ENCODE data around the gene MIPOL1.

The MIPOL1 gene

GRCh38 chr14:37589715-37590427 is 392.1 kb downstream of the MIPOL1 start:
- peak; percentile 77 for DNase-seq

GRCh38 chr14:37590428-37591139 is 392.8 kb downstream of the MIPOL1 start:
- DNase-seq, result peak; percentile 77

- DNase-seq, result peak; percentile 94
Measured at GRCh38 chr14:37591311-37591940, 393.7 kb downstream of the MIPOL1 start.

DNA sequence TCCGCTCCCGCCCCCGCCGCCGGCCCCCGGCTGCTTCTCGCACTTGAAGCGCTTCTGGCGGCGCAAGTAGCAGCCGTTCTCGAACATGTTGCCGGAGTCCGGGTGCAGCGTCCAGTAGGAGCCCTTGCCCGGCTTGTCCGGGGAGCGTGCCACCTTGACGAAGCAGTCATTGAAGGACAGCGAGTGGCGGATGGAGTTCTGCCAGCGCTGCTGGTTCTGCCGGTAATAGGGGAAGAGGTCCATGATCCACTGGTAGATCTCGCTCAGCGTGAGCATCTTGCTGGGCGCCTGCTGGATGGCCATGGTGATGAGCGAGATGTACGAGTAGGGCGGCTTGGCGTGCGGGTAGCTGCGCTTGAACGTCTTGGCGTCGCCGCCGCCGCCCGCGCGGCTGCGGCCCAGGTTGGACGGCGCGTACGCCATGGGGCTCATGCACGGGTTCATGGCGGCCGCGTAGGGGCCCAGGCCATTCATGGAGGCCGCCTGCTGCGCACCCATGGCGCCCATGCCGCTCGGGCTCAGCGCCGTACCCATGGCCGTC is 394.3 kb downstream of the MIPOL1 start:
- peak; percentile 88 for DNase-seq

- DNase-seq, result peak; percentile 92
Measured at GRCh38 chr14:37592482-37593408, 395.0 kb downstream of the MIPOL1 start.

DNA sequence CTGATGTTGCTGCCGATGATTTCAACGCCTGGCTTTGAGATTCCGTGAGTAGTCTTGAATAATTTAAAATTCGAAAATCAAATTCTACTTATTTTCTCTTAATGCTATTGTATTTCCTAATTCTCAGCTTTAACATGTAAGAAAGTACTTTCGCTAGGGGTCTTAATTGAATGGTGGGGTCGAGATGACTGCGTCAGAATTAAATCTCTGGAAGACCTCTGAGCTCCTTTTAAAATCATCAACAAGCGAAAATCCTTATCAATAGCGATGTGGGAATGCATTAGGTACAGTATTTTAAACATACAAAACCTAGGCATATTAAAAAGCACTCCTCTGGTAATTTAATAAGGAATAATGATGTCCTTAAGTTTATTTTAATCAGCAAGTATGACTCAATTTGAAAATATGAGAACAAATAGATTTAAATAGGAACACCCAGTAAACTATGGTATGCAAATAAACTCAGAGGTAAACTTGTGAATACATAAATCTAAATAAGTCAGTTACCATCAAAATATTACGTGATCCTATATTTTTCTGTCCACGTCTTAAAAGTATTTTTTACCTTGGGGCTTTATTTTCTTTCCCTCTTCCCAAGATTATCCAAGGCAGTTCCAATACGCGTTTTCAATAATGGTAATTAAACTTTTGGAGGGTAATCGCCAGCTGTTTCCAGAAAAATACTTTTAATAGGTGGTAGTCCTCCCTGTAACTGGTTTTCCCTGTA is 395.9 kb downstream of the MIPOL1 start:
- DNase-seq, result peak; percentile 56

GRCh38 chr14:37594238-37594970 is 396.7 kb downstream of the MIPOL1 start:
- DNase-seq, result peak; percentile 97

DNA sequence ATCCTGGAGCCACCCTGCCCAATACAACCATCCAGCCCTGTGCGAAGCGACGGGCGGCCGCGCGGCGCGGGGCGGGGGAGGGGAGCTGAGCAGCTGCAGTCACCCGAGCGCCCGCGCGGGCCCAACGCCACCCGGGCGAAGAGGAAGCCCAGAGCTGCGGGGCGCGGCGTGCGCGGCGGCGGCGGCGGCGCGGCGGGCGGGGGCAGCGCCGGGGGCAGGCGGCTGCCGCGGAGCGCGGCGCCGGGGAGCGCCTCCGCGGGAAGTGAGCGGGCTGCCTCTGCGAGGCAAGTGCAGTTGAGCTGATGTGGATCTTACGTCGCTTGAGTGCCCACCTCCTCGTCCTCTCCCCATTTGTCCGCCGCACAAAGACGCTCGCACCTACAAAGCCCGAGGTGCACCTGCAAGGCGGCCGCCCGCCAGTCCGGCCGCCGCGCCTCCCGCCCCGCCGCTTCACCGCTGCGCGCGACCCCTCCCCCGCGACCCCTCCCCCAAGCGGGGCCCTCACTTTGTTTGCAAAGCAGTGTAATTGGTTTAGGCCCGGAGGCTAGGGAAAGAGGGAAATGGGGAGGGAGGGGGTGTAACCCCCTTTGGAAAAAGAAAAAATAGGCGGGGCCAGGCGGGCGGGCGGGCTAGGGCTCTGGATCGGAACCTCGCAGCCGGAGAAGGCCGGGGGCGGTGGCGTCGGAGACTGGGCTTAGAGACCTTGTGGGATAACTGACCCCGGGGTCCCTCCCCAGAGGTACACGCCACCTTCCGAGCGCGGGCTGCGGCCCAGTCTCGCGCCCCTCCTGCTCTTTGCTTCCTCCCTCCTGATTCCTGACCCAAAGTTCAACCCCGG is 397.5 kb downstream of the MIPOL1 start, which contains the start of the genes FOXA1 and TTC6:
FOXA1 (minus strand) TSS at position 279 of the 838 bp plus-strand sequence; CDS start at position 2, 277 bp downstream.
TTC6 (plus strand) TSS at position 659 of the 838 bp plus-strand sequence. CDS start 26,436 bp downstream, outside the sequence.
- peak; percentile 99 for DNase-seq

GRCh38 chr14:37595809-37596621 is 398.3 kb downstream of the MIPOL1 start:
- peak; percentile 99 for DNase-seq

GRCh38 chr14:37596790-37597472 is 399.2 kb downstream of the MIPOL1 start:
- peak; percentile 83 for DNase-seq

- DNase-seq, result peak; percentile 93
Measured at GRCh38 chr14:37597538-37597913, 399.8 kb downstream of the MIPOL1 start.

DNA sequence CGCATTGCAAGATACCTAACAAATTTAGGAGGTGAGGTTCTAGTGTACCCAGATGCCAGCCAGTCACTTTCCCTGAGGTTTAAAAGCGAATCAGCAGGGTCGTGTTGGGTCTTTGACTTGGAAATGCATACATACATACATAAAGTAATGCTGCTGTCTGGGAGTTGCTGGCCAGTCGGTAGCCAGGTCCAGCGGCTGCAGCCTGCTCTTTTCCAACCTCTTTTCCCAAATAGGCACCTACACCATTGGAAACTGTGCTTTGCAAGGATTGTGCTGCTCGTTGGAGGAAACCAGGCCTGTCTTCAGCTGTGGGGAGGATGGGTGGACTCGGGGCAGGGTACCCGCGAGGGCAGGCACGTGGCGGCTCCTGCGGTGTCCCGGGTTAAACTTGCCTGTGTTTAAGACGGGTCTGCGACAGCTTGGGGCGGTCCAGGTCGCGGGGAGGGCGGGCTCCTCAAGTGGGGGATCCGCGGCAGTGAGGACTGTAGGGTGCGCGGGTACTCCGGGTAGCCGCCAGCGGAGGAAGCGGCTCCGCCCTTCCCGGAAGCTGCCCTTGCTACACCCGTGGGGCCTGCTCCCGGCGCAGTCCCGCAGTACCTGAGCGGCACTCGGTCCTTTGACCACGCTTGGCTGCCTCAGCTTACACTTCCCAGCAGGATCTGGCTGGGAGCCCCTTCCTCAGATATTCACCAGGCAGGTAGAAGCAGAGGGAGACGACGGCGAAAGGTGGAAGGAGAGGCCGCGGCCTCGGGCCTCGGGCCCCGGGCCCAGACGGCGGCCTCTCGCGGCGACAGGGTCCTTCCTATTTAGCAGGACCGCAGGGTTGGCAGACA is 400.4 kb downstream of the MIPOL1 start:
- DNase-seq, result peak; percentile 85

- DNase-seq, result peak; percentile 79
Measured at GRCh38 chr14:37598747-37599506, 401.2 kb downstream of the MIPOL1 start.

DNA sequence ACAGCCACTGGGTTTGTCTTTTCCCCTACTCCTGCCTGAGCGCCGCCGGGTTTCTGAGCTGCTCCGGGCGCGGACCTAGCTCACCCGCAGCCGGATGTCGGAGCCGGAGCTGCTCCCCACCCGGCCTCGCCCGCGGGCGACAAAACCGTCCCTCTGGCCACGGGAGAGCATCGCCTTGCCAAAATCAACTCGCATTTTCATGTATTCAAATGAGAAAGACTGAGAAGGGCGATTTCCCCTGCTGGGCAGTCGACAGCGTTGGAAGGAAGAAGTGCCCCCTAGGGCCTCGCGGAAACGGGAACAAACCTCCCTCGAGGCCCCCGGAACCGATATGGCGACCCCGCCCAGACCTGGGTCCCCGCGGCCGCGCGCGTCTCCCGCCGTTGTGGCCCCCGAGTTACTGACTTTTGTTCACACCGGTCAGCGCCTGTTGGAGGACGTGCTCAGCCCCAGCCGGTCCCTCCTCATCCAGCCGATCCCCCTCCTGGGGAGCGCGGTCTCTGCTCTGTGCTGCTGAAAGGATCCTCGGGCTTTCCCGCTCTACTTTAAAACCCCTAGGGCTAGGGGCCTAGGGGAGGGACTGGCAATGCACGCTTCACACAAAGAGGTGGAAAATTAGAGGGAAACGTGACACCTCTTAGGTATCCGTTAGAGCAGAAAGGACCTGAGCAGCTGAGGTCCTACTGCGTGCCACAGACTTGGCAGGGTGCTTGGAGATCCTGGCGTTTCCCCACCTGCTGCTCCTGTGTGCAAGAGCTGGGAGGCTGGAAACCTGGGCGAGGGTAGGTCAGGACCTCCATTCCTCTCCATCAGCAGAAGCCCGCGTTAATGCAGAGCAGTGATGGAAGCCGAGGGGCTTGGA is 402.0 kb downstream of the MIPOL1 start:
- peak; percentile 97 for DNase-seq
